ENCODE data around the gene UBASH3B.

Gene UBASH3B

GRCh38 chr11:122755409-122755808 lies 99.9 kb downstream of the UBASH3B start:
- DNase-seq (ENCODE audit: low read depth): no peak

- DNase-seq (ENCODE audit: low read depth): no peak
Measured at GRCh38 chr11:122755941-122756340, 100.4 kb downstream of the UBASH3B start.

GRCh38 chr11:122756417-122756816 lies 100.9 kb downstream of the UBASH3B start:
- DNase-seq (ENCODE audit: low read depth): no peak

GRCh38 chr11:122757201-122757600 lies 101.7 kb downstream of the UBASH3B start:
- no peak for DNase-seq (ENCODE audit: low read depth)

- no peak for DNase-seq (ENCODE audit: low read depth)
Measured at GRCh38 chr11:122758339-122758738, 102.8 kb downstream of the UBASH3B start.

- DNase-seq (ENCODE audit: low read depth): no peak
Measured at GRCh38 chr11:122758974-122759373, 103.5 kb downstream of the UBASH3B start.

GRCh38 chr11:122763108-122763507 lies 107.6 kb downstream of the UBASH3B start:
- DNase-seq (ENCODE audit: low read depth): no peak

- DNase-seq (ENCODE audit: low read depth): no peak
Measured at GRCh38 chr11:122764371-122765090, 109.0 kb downstream of the UBASH3B start.

GRCh38 chr11:122765487-122766131 lies 110.1 kb downstream of the UBASH3B start:
- DNase-seq (ENCODE audit: low read depth): no peak

- no peak for DNase-seq (ENCODE audit: low read depth)
Measured at GRCh38 chr11:122769126-122769780, 113.7 kb downstream of the UBASH3B start.

GRCh38 chr11:122772945-122773344 lies 117.4 kb downstream of the UBASH3B start:
- DNase-seq (ENCODE audit: low read depth): no peak

- DNase-seq (ENCODE audit: low read depth): no peak
Measured at GRCh38 chr11:122773781-122774266, 118.3 kb downstream of the UBASH3B start.

GRCh38 chr11:122775675-122776271 lies 120.3 kb downstream of the UBASH3B start:
- no peak for DNase-seq (ENCODE audit: low read depth)

GRCh38 chr11:122776546-122776945 lies 121.0 kb downstream of the UBASH3B start:
- DNase-seq (ENCODE audit: low read depth): no peak

GRCh38 chr11:122777343-122777742 lies 121.8 kb downstream of the UBASH3B start:
- no peak for DNase-seq (ENCODE audit: low read depth)

GRCh38 chr11:122778148-122778547 lies 122.6 kb downstream of the UBASH3B start:
- no peak for DNase-seq (ENCODE audit: low read depth)

- no peak for DNase-seq (ENCODE audit: low read depth)
Measured at GRCh38 chr11:122779047-122779629, 123.6 kb downstream of the UBASH3B start.

- DNase-seq (ENCODE audit: low read depth): no peak
Measured at GRCh38 chr11:122780296-122780949, 124.9 kb downstream of the UBASH3B start.

- peak; percentile 62 for DNase-seq (ENCODE audit: low read depth)
Measured at GRCh38 chr11:122781378-122782195, 126.1 kb downstream of the UBASH3B start.

- DNase-seq (ENCODE audit: low read depth): no peak
Measured at GRCh38 chr11:122782222-122782621, 126.7 kb downstream of the UBASH3B start.

Data from non-pigmented ciliary epithelial cell (primary cell).